ENCODE measurements around the gene FJX1.
A peak's percentile ranks its signal among the peaks of the same experiment; 100 is the strongest.

The FJX1 gene

GRCh38 chr11:35617687-35618496 is at the start of gene FJX1:
Gene FJX1, plus strand, starts transcription at chr11:35618460. Its CDS starts 177 bp downstream, at chr11:35618637.
- peak; percentile 30 to 49 for DNase-seq

GRCh38 chr11:35571696-35572095 is 46.6 kb upstream of the FJX1 start:
- DNase-seq = no peak

GRCh38 chr11:35579557-35580396 is 38.5 kb upstream of the FJX1 start:
- no peak for DNase-seq

GRCh38 chr11:35580397-35580781 is 37.9 kb upstream of the FJX1 start:
- DNase-seq = no peak

- DNase-seq = no peak
Observed at GRCh38 chr11:35582033-35582432, 36.2 kb upstream of the FJX1 start.

- no peak for DNase-seq
Observed at GRCh38 chr11:35583126-35583525, 35.1 kb upstream of the FJX1 start.

- no peak for DNase-seq
Observed at GRCh38 chr11:35583843-35584242, 34.4 kb upstream of the FJX1 start.

- DNase-seq = no peak
Observed at GRCh38 chr11:35584321-35584720, 33.9 kb upstream of the FJX1 start.

- no peak for DNase-seq
Observed at GRCh38 chr11:35585416-35585815, 32.8 kb upstream of the FJX1 start.

- no peak for DNase-seq
Observed at GRCh38 chr11:35586222-35586621, 32.0 kb upstream of the FJX1 start.

- DNase-seq = no peak
Observed at GRCh38 chr11:35587972-35588371, 30.3 kb upstream of the FJX1 start.

- no peak for DNase-seq
Observed at GRCh38 chr11:35588627-35589026, 29.6 kb upstream of the FJX1 start.

GRCh38 chr11:35589281-35589680 is 29.0 kb upstream of the FJX1 start:
- no peak for DNase-seq

- DNase-seq = no peak
Observed at GRCh38 chr11:35590412-35590811, 27.8 kb upstream of the FJX1 start.

GRCh38 chr11:35593143-35593542 is 25.1 kb upstream of the FJX1 start:
- DNase-seq = no peak

GRCh38 chr11:35594680-35595079 is 23.6 kb upstream of the FJX1 start:
- no peak for DNase-seq

GRCh38 chr11:35598254-35599125 is 19.8 kb upstream of the FJX1 start:
- DNase-seq = no peak

- no peak for DNase-seq
Observed at GRCh38 chr11:35600331-35600838, 17.9 kb upstream of the FJX1 start.

GRCh38 chr11:35602160-35602793 is 16.0 kb upstream of the FJX1 start:
- no peak for DNase-seq

- no peak for DNase-seq
Observed at GRCh38 chr11:35602979-35603378, 15.3 kb upstream of the FJX1 start.

- DNase-seq = no peak
Observed at GRCh38 chr11:35605706-35606105, 12.6 kb upstream of the FJX1 start.

- no peak for DNase-seq
Observed at GRCh38 chr11:35606206-35606605, 12.1 kb upstream of the FJX1 start.
